ENCODE measurements around the gene SERPINB11. TPM values are rescaled to one million over a fixed set of nuclear protein-coding genes. Genes with fewer than 3 reads are reported as not detected.

The SERPINB11 gene
- polyA plus RNA-seq, 1 of the 3 experiments (the other 2 are of a cell fraction): not detected

- no peaks in the 10 kb centered on the region for H3K36me3 ChIP-seq (replicated peaks in 1 of 2; ENCODE audit: control insufficient read depth in 1 of 2, insufficient read depth in 2 of 2, low read length in 1 of 2)
- H3K4me1 ChIP-seq (ENCODE audit: control insufficient read depth in 1 of 2, insufficient read depth in 2 of 2, low read depth in 1 of 2, low read length in 1 of 2): 0 out of 4 replicates have a peak, but pooled peaks cover 0 to 4% of the 10 kb centered on the region in 2 experiments
- H3F3A ChIP-seq (replicated peaks; ENCODE audit: insufficient read depth): no peaks in the 10 kb centered on the region
- no peak overlapping the region for H3K4me3 ChIP-seq (ENCODE audit: low read depth in 2 of 2, low read length in 1 of 2)
- H3K9me3 ChIP-seq: no peaks in the 10 kb centered on the region
- no peaks in the 10 kb centered on the region for H3K9me2 ChIP-seq
- 41% methylated on average over 1 of the region's 1 CpG for WGBS (ENCODE audit: low lambda C conversion rate)
- H3K9ac ChIP-seq: no peak overlapping the region
- ChIA-PET CTCF (no interaction called here), POLR2A (no interaction called here)
- H3K4me2 ChIP-seq: no peak overlapping the region
- TF ChIP-seq SIN3A (IDR thresholded peaks at IDR 0.05; ENCODE audit: borderline replicate concordance, low read depth, low read length) (no peak), GATA2 (CRISPR knock-in tag; IDR thresholded peaks at IDR 0.05) (no peak), FOSL2 (IDR thresholded peaks at IDR 0.05; ENCODE audit: borderline replicate concordance, low read depth) (no peak), FOXM1 (IDR thresholded peaks at IDR 0.05; ENCODE audit: low read depth) (no peak), GABPA (IDR thresholded peaks at IDR 0.05; ENCODE audit: low read depth) (no peak)
- H4K20me1 ChIP-seq (ENCODE audit: insufficient read depth): no peaks in the 10 kb centered on the region
- no peaks in the 10 kb centered on the region for H3K27me3 ChIP-seq (ENCODE audit: insufficient read depth)
- no peak overlapping the region for H3K27ac ChIP-seq (ENCODE audit: low read depth in 2 of 2, low read length in 1 of 2)
- no peaks in the 10 kb centered on the region for H3K79me2 ChIP-seq (ENCODE audit: insufficient read depth)
- no peak for DNase-seq
- H2AFZ ChIP-seq (ENCODE audit: low read depth): peak overlapping the region; percentile 57; the same call in 1 of the 2 replicates
These were observed 59.8 kb downstream of the SERPINB11 start for GRCh38 chr18:63762518-63762917.

- ChIA-PET CTCF (interaction anchor here (1.2 kb wide), 1 partner anchor 246 kb away, joined by 6 read pairs; no protein-coding TSS in a partner anchor), POLR2A (no interaction called here)
- Histone ChIP-seq H3K9me3 (no peaks in the 10 kb centered on the region), H3K4me3 (ENCODE audit: low read depth in 2 of 2, low read length in 1 of 2) (no peak overlapping the region), H3K9ac (no peak overlapping the region), H3K36me3 (replicated peaks in 1 of 2; ENCODE audit: control insufficient read depth in 1 of 2, insufficient read depth in 2 of 2, low read length in 1 of 2) (no peaks in the 10 kb centered on the region), H3K79me2 (ENCODE audit: insufficient read depth) (no peaks in the 10 kb centered on the region), H2AFZ (ENCODE audit: low read depth) (no peak overlapping the region), H4K20me1 (ENCODE audit: insufficient read depth) (no peaks in the 10 kb centered on the region), H3K4me1 (ENCODE audit: control insufficient read depth in 1 of 2, insufficient read depth in 2 of 2, low read depth in 1 of 2, low read length in 1 of 2) (0 out of 4 replicates have a peak, but pooled peaks cover 0 to 4% of the 10 kb centered on the region in 2 experiments), H3K9me2 (no peaks in the 10 kb centered on the region), H3K27me3 (ENCODE audit: insufficient read depth) (no peaks in the 10 kb centered on the region), H3K4me2 (no peak overlapping the region), H3K27ac (ENCODE audit: low read depth in 2 of 2, low read length in 1 of 2) (no peak overlapping the region), H3F3A (replicated peaks; ENCODE audit: insufficient read depth) (no peaks in the 10 kb centered on the region)
- no peak for TF ChIP-seq GABPA (IDR thresholded peaks at IDR 0.05; ENCODE audit: low read depth)
- no peak for TF ChIP-seq MXI1 (IDR thresholded peaks at IDR 0.05; ENCODE audit: low read depth, low read length)
- TF ChIP-seq TCF12 (IDR thresholded peaks at IDR 0.05): no peak
- no peak for TF ChIP-seq USF1 (IDR thresholded peaks at IDR 0.05; ENCODE audit: borderline replicate concordance, low read depth)
- TF ChIP-seq RAD21 (IDR thresholded peaks at IDR 0.05; ENCODE audit: low read length): no peak
- no peak for TF ChIP-seq YY1 (IDR thresholded peaks at IDR 0.05; ENCODE audit: low read depth)
- no peak for TF ChIP-seq FOSL2 (IDR thresholded peaks at IDR 0.05; ENCODE audit: borderline replicate concordance, low read depth)
- TF ChIP-seq ELF1 (IDR thresholded peaks at IDR 0.05): no peak
- TF ChIP-seq TEAD4 (IDR thresholded peaks at IDR 0.05; ENCODE audit: borderline replicate concordance, insufficient read depth): no peak
- TF ChIP-seq CTCF (IDR thresholded peaks at IDR 0.05): no peak
- no peak for TF ChIP-seq PBX3 (IDR thresholded peaks at IDR 0.05)
- TF ChIP-seq ZBTB33 (IDR thresholded peaks at IDR 0.05; ENCODE audit: borderline replicate concordance, low read depth): no peak
- TF ChIP-seq MAX (IDR thresholded peaks at IDR 0.05; ENCODE audit: low read depth): no peak
- TF ChIP-seq FOXJ3 (CRISPR knock-in tag; IDR thresholded peaks at IDR 0.05): no peak
- no peak for TF ChIP-seq CHD2 (IDR thresholded peaks at IDR 0.05; ENCODE audit: low read length, partially characterized antibody)
- TF ChIP-seq JUND (IDR thresholded peaks at IDR 0.05): no peak
- no peak for TF ChIP-seq USF2 (IDR thresholded peaks at IDR 0.05; ENCODE audit: borderline replicate concordance, low read depth, low read length)
- TF ChIP-seq FOXM1 (IDR thresholded peaks at IDR 0.05; ENCODE audit: low read depth): no peak
- no peak for TF ChIP-seq GATA2 (CRISPR knock-in tag; IDR thresholded peaks at IDR 0.05)
- no peak for TF ChIP-seq POLR2AphosphoS5 (IDR thresholded peaks at IDR 0.05; ENCODE audit: low read depth, low read length)
- 17% methylated on average over 3 of the region's 3 CpGs for WGBS (ENCODE audit: low lambda C conversion rate)
- DNase-seq: no peak
These were observed 61.3 kb downstream of the SERPINB11 start for GRCh38 chr18:63763831-63764600.

All from SK-N-SH (cell line).